ENCODE data around the gene TEDC2. TPM values are rescaled to one million over a fixed set of nuclear protein-coding genes. Genes with fewer than 3 reads are reported as not detected.

Gene TEDC2
- total RNA-seq, 2 experiments from 2014 or later = 48.0 to 110 TPM

DNA sequence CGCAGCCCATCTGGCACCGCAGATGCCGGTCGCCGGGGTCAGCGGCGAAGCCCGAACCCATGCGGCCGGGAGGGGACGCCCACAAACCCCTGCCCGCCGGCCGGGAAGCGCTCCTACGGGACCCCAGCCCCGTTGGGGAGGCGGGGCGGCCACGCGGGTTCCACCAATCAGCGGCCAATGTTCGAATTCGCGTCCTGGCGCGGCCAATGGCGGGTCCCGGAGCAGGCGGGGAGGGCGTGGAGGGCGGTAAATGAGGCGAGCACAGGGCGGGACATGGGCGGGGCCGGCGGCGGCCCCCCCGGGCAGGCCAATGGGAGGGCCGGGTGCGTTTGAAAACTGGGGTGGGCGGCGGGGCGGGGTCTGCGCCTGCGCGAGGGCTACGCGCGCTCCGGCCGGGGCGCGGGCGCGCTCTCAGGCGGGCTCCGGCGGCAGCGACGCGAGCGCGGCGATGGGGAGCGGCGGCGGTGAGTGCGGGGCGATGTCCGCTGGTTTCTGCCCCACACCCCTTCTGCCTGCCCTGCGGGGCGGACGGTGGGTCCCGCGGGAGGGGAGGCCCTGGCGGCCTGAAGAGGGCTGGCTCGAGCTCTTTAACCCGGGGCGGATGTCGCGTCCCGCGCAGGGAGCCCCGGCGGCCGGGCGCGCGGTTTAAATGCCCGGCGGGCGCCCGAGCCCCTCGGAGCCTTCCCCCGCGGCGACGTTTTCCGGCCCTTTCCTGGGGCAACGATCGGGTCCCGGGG, 30.7 kb upstream of the TEDC2 start, which contains the start of gene CCNF:
Gene CCNF (plus strand): TSS at position 414 of the 737 bp plus-strand sequence. CDS start 35 bp downstream, at position 449.
- CTCF ChIA-PET (ENCODE audit: unreplicated experiment) = interaction anchor here (1.8 kb wide), 1 partner anchor 11 kb away, joined by 7 read pairs; no protein-coding TSS in a partner anchor
- DNase-seq (ENCODE audit: low spot score) = peak; percentile 97
- intact Hi-C loops (cut with micrococcal nuclease; ENCODE audit: unreplicated experiment) = loop anchor here (10.0 kb wide), 1 partner anchor 274 kb away; the partner anchor contains the start of gene TRAF7
- Histone ChIP-seq H3K27ac (ENCODE audit: low read depth, low read length, poor library complexity, severe bottlenecking) (peak within 1 kb of the TSS; percentile 60), H3K9me2 (ENCODE audit: insufficient read depth, low read length) (no peaks in the 10 kb centered on the region), H3K9me3 (ENCODE audit: low read length) (no peaks in the 10 kb centered on the region), H3K79me2 (ENCODE audit: insufficient read depth, low read depth, low read length) (peaks cover 36% of the 10 kb centered on the region), H4K20me1 (ENCODE audit: insufficient read depth, low read length) (peaks cover 17% of the 10 kb centered on the region), H3K4me3 (ENCODE audit: low read depth, low read length, poor library complexity, severe bottlenecking) (peak within 1 kb of the TSS; percentile 87), H3K4me2 (ENCODE audit: low read length) (peak within 1 kb of the TSS; percentile 89), H3K36me3 (ENCODE audit: insufficient read depth, low read length) (peaks cover 37% of the 10 kb centered on the region), H2AFZ (ENCODE audit: low read length) (peak within 1 kb of the TSS; percentile 40; the same call in 1 of the 2 replicates), H3K4me1 (ENCODE audit: insufficient read depth, low read length, poor library complexity, severe bottlenecking) (peaks cover 26% of the 10 kb centered on the region)
- no TSS peak for BruUV-seq (replicated peaks)
- no peak for TF ChIP-seq EZH2phosphoT487 (IDR thresholded peaks at IDR 0.05; ENCODE audit: borderline replicate concordance, low read depth, low read length)
- TF ChIP-seq, protein P1, sequence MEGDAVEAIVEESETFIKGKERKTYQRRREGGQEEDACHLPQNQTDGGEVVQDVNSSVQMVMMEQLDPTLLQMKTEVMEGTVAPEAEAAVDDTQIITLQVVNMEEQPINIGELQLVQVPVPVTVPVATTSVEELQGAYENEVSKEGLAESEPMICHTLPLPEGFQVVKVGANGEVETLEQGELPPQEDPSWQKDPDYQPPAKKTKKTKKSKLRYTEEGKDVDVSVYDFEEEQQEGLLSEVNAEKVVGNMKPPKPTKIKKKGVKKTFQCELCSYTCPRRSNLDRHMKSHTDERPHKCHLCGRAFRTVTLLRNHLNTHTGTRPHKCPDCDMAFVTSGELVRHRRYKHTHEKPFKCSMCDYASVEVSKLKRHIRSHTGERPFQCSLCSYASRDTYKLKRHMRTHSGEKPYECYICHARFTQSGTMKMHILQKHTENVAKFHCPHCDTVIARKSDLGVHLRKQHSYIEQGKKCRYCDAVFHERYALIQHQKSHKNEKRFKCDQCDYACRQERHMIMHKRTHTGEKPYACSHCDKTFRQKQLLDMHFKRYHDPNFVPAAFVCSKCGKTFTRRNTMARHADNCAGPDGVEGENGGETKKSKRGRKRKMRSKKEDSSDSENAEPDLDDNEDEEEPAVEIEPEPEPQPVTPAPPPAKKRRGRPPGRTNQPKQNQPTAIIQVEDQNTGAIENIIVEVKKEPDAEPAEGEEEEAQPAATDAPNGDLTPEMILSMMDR (conservative IDR thresholded peaks at IDR 0.05; ENCODE audit: low read length) = 0 out of 2 replicates have a peak, but pooled peaks have one; percentile 5
- POLR2A ChIA-PET = interaction anchor here (0.7 kb wide), 1 partner anchor 39 kb away, joined by 3 read pairs; no protein-coding TSS in a partner anchor

DNA sequence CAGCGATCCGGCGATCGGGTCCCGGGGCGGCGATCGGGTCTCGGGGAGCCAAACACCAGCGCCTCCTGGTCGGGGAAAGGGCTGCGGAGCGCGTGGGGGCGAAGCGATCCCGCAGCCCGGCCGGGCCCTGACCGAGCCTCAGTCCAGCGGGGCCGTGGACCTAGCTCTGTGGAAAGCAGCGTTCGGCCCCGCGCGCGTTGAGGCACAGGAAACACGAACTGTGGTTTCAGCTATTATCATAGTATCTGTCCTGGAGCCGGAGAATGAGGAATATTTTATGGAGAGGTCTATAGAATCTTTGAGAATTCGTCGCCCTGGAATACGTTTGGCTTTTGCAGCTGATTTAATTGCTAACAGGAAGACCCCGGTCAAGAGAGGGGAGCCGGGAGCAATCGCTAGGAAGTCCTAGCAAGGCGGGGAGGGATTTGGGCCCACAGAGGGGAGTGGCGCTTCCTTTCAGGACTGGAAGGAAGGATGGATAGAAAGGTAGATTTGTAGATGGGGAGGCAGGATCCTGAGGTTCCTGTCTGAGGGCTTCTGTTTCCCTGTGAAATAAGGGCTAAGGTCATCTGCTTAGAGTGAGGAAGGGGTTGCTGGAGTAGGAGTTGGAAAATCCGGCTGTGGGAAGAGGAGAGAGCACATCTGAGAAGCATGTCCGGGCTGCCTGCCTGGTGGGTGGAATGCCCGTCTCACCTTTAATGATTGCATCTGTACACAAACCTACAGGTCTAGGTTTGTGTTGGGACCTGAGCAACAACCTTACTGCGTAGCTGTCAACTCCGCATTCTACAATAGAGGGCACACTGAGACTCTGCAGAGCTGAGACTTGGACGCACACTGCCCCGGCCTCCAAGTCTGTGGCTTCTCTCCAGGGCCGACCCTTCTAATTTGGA, 29.9 kb upstream of the TEDC2 start:
- Histone ChIP-seq H3K27ac (ENCODE audit: low read depth, low read length, poor library complexity, severe bottlenecking) (peak overlapping the region; percentile 60), H2AFZ (ENCODE audit: low read length) (peak overlapping the region; percentile 29; the same call in 1 of the 2 replicates), H4K20me1 (ENCODE audit: insufficient read depth, low read length) (peaks cover 17% of the 10 kb centered on the region), H3K9me3 (ENCODE audit: low read length) (no peaks in the 10 kb centered on the region), H3K4me1 (ENCODE audit: insufficient read depth, low read length, poor library complexity, severe bottlenecking) (peaks cover 26% of the 10 kb centered on the region), H3K4me3 (ENCODE audit: low read depth, low read length, poor library complexity, severe bottlenecking) (peak overlapping the region; percentile 87), H3K79me2 (ENCODE audit: insufficient read depth, low read depth, low read length) (peaks cover 36% of the 10 kb centered on the region), H3K36me3 (ENCODE audit: insufficient read depth, low read length) (peaks cover 43% of the 10 kb centered on the region), H3K9me2 (ENCODE audit: insufficient read depth, low read length) (no peaks in the 10 kb centered on the region), H3K4me2 (ENCODE audit: low read length) (peak overlapping the region; percentile 89)
- no TSS peak for BruUV-seq (replicated peaks)
- CTCF ChIA-PET (ENCODE audit: unreplicated experiment) = interaction anchor here (1.0 to 1.8 kb wide), 2 partner anchors 10 to 32 kb away, joined by 3 to 7 read pairs; no protein-coding TSS in a partner anchor
- POLR2A ChIA-PET = interaction anchor here (0.6 to 0.7 kb wide), 2 partner anchors 30 to 38 kb away, joined by 3 read pairs; partner anchors contain the start of gene TEDC2
- peak; percentile 75 for DNase-seq (ENCODE audit: low spot score)
- intact Hi-C loops (cut with micrococcal nuclease; ENCODE audit: unreplicated experiment) = loop anchor here (1.0 to 10.0 kb wide), 3 partner anchors 37 to 275 kb away; partner anchors contain the start of gene TRAF7
- TF ChIP-seq, protein P1 (conservative IDR thresholded peaks at IDR 0.05; ENCODE audit: low read length) = peak; percentile 70
- no peak for TF ChIP-seq EZH2phosphoT487 (IDR thresholded peaks at IDR 0.05; ENCODE audit: borderline replicate concordance, low read depth, low read length)
